Measurements from ENCODE around the gene SMOC2. TPM values are rescaled to one million over a fixed set of nuclear protein-coding genes. Genes with fewer than 3 reads are reported as not detected.

The SMOC2 gene
- polyA plus RNA-seq, 1 donor (not counting 4 experiments of a cell fraction or from before 2014, with no cell fraction given) = 1.1 TPM

DNA sequence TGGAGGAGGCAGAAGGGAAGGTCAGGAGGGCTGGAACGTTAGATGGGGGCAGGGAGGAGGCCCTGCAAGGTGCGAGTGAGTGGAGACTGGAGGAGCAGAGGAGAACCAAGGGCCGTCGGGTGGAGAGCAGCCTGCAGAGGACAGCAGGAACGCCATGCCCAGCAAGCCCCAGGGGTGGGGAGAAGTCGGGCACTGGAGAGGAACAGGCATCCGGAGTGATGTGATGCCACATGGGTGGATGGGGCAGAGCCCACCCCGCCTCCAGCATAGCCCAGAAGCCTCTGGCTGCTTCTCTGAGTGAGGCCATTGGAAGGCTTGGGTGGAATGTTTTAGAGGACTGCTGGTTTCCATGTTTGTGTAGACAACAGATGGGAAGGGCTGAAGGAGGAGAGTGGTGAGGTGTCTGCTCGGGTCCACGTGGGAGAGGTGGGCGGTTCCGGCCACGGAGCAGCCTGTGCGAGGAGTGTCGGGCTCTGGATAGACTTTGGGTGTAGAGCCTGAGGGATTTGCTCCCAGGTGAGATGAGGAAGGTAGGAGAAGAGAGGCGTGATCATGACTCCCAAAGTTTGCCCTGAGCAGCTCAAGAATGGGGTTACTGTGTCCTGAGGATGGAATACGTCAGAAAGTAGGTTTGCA lies 221.4 kb downstream of the SMOC2 start:
- no peak overlapping the region for H3K9ac ChIP-seq (ENCODE audit: control insufficient read depth, extremely low read depth, insufficient read depth, low read length)
- H3K27ac ChIP-seq (ENCODE audit: control insufficient read depth, insufficient read depth, low read length) = no peak overlapping the region
- FAIRE-seq = no peak
- no peak for DNase-seq (ENCODE audit: low read depth, low spot score)
- H4K20me1 ChIP-seq (ENCODE audit: control insufficient read depth, extremely low read depth, insufficient read depth, low read length) = no peaks in the 10 kb centered on the region
- H3K9me3 ChIP-seq (ENCODE audit: control insufficient read depth, low read depth, low read length) = peaks cover 2% of the 10 kb centered on the region
- H2AFZ ChIP-seq (ENCODE audit: control insufficient read depth, low read length) = no peak overlapping the region
- H3K27me3 ChIP-seq (ENCODE audit: control insufficient read depth, extremely low read depth, insufficient read depth, low read length) = no peaks in the 10 kb centered on the region
- TF ChIP-seq, protein P1, sequence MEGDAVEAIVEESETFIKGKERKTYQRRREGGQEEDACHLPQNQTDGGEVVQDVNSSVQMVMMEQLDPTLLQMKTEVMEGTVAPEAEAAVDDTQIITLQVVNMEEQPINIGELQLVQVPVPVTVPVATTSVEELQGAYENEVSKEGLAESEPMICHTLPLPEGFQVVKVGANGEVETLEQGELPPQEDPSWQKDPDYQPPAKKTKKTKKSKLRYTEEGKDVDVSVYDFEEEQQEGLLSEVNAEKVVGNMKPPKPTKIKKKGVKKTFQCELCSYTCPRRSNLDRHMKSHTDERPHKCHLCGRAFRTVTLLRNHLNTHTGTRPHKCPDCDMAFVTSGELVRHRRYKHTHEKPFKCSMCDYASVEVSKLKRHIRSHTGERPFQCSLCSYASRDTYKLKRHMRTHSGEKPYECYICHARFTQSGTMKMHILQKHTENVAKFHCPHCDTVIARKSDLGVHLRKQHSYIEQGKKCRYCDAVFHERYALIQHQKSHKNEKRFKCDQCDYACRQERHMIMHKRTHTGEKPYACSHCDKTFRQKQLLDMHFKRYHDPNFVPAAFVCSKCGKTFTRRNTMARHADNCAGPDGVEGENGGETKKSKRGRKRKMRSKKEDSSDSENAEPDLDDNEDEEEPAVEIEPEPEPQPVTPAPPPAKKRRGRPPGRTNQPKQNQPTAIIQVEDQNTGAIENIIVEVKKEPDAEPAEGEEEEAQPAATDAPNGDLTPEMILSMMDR (optimal IDR thresholded peaks at IDR 0.05 in 1 of 3, IDR thresholded peaks at IDR 0.05 in 1 of 3, conservative IDR thresholded peaks at IDR 0.05 in 1 of 3; ENCODE audit: extremely low read depth in 1 of 3, insufficient read depth in 2 of 3, low read length in 3 of 3) = no peak
- TF ChIP-seq EZH2 (IDR thresholded peaks at IDR 0.05; ENCODE audit: low read length) = no peak
- H3K79me2 ChIP-seq (ENCODE audit: control insufficient read depth, insufficient read depth, low read length) = no peaks in the 10 kb centered on the region
- peaks cover 14% of the 10 kb centered on the region for H3K4me1 ChIP-seq (ENCODE audit: control insufficient read depth, extremely low read depth, insufficient read depth, low read length)
- no peak overlapping the region for H3K4me3 ChIP-seq (ENCODE audit: control insufficient read depth in 2 of 3, extremely low read depth in 1 of 3, insufficient read depth in 2 of 3, low read depth in 1 of 3, low read length in 3 of 3)
- no peaks in the 10 kb centered on the region for H3K9me1 ChIP-seq (ENCODE audit: control insufficient read depth, extremely low read depth, insufficient read depth, low read length)
- dilution Hi-C loops (cut with MboI; ENCODE audit: extremely low pct_ligation_motif_present, low sequenced_read_pairs) = no loop called here
- H3K36me3 ChIP-seq (ENCODE audit: control insufficient read depth in 2 of 2, extremely low read depth in 1 of 2, insufficient read depth in 2 of 2, low read length in 2 of 2) = no peaks in the 10 kb centered on the region
- H3K4me2 ChIP-seq (ENCODE audit: control insufficient read depth, extremely low read depth, insufficient read depth, low read depth, low read length) = no peak overlapping the region

DNA sequence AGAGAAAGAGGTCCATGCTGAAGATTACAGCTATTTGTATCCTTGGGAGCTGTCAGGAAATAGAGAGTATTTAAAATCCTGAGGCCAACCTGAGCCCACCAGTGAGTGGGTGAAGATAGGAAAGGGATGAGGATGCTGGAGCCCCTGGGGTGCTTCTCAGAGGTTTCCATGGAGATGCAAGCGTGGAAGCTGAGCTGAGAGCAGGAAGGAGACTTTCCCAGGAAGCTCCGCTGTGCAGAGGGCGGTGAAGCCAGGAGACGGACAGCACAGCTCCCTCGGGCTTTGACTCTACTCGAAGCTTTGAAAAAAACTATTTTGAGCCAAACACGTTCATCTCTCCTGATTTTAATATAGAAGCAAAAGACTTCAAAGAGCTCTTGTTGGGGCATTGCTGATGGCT lies 222.1 kb downstream of the SMOC2 start:
- dilution Hi-C loops (cut with MboI; ENCODE audit: extremely low pct_ligation_motif_present, low sequenced_read_pairs) = no loop called here
- no peak overlapping the region for H3K9ac ChIP-seq (ENCODE audit: control insufficient read depth, extremely low read depth, insufficient read depth, low read length)
- FAIRE-seq (no peak), DNase-seq (ENCODE audit: low read depth, low spot score) (no peak)
- H3K9me1 ChIP-seq (ENCODE audit: control insufficient read depth, extremely low read depth, insufficient read depth, low read length) = no peaks in the 10 kb centered on the region
- no peaks in the 10 kb centered on the region for H3K79me2 ChIP-seq (ENCODE audit: control insufficient read depth, insufficient read depth, low read length)
- no peaks in the 10 kb centered on the region for H3K27me3 ChIP-seq (ENCODE audit: control insufficient read depth, extremely low read depth, insufficient read depth, low read length)
- peaks cover 16% of the 10 kb centered on the region for H3K4me1 ChIP-seq (ENCODE audit: control insufficient read depth, extremely low read depth, insufficient read depth, low read length)
- TF ChIP-seq EZH2 (IDR thresholded peaks at IDR 0.05; ENCODE audit: low read length) = no peak
- TF ChIP-seq, protein P1 (optimal IDR thresholded peaks at IDR 0.05 in 1 of 3, IDR thresholded peaks at IDR 0.05 in 1 of 3, conservative IDR thresholded peaks at IDR 0.05 in 1 of 3; ENCODE audit: extremely low read depth in 1 of 3, insufficient read depth in 2 of 3, low read length in 3 of 3) = no peak
- H4K20me1 ChIP-seq (ENCODE audit: control insufficient read depth, extremely low read depth, insufficient read depth, low read length) = no peaks in the 10 kb centered on the region
- no peak overlapping the region for H3K4me2 ChIP-seq (ENCODE audit: control insufficient read depth, extremely low read depth, insufficient read depth, low read depth, low read length)
- H3K9me3 ChIP-seq (ENCODE audit: control insufficient read depth, low read depth, low read length) = peaks cover 2% of the 10 kb centered on the region
- no peak overlapping the region for H3K4me3 ChIP-seq (ENCODE audit: control insufficient read depth in 2 of 3, extremely low read depth in 1 of 3, insufficient read depth in 2 of 3, low read depth in 1 of 3, low read length in 3 of 3)
- H3K36me3 ChIP-seq (ENCODE audit: control insufficient read depth in 2 of 2, extremely low read depth in 1 of 2, insufficient read depth in 2 of 2, low read length in 2 of 2) = no peaks in the 10 kb centered on the region
- no peak overlapping the region for H2AFZ ChIP-seq (ENCODE audit: control insufficient read depth, low read length)
- H3K27ac ChIP-seq (ENCODE audit: control insufficient read depth, insufficient read depth, low read length) = no peak overlapping the region
